AG20443 (cell line): ENCODE measurements around the gene C9orf153.
"Not testable (repeated sequence)": the region's sequence is repeated elsewhere in the genome, so short reads cannot be mapped to it uniquely, and the experiment has no call there.

Experiments
- DNase-seq: peaks from one replicate; pipeline ENCODE4 v3.0.0; 2012; ENCODE audit warnings: low spot score, mixed read lengths

C9orf153 gene

GRCh38 chr9:86259557-86259956 is at the start of gene C9orf153:
C9orf153 (minus strand) TSS chr9:86259657; CDS start chr9:86229603, 30,054 bp downstream.
- DNase-seq = no peak

- no peak for DNase-seq
Observed at GRCh38 chr9:86308687-86309086, 49.2 kb upstream of the C9orf153 start.

GRCh38 chr9:86304236-86304730 is 44.8 kb upstream of the C9orf153 start:
- no peak for DNase-seq

GRCh38 chr9:86303316-86303975 is 44.0 kb upstream of the C9orf153 start:
- DNase-seq = no peak

GRCh38 chr9:86301686-86302085 is 42.2 kb upstream of the C9orf153 start:
- no peak for DNase-seq

- no peak for DNase-seq
Observed at GRCh38 chr9:86300701-86301100, 41.2 kb upstream of the C9orf153 start.

- DNase-seq = no peak
Observed at GRCh38 chr9:86298873-86299272, 39.4 kb upstream of the C9orf153 start.

- DNase-seq = not testable (repeated sequence)
Observed at GRCh38 chr9:86290341-86290740, 30.9 kb upstream of the C9orf153 start.

GRCh38 chr9:86288499-86289198 is 29.2 kb upstream of the C9orf153 start:
- no peak for DNase-seq

- DNase-seq = no peak
Observed at GRCh38 chr9:86287013-86287412, 27.6 kb upstream of the C9orf153 start.

GRCh38 chr9:86286278-86286677 is 26.8 kb upstream of the C9orf153 start:
- DNase-seq = no peak

GRCh38 chr9:86285261-86285660 is 25.8 kb upstream of the C9orf153 start:
- DNase-seq = no peak

- DNase-seq = peak; percentile 85
Observed at GRCh38 chr9:86282979-86283535, 23.6 kb upstream of the C9orf153 start.

- peak; percentile 96 for DNase-seq
Observed at GRCh38 chr9:86282077-86282978, 22.9 kb upstream of the C9orf153 start, which contains the start of gene ISCA1. ISCA1 (minus strand) TSS chr9:86282538; CDS start chr9:86282458, 80 bp downstream.

GRCh38 chr9:86281593-86282076 is 22.2 kb upstream of the C9orf153 start:
- DNase-seq = no peak

GRCh38 chr9:86280580-86280979 is 21.1 kb upstream of the C9orf153 start:
- DNase-seq = no peak

GRCh38 chr9:86279839-86280238 is 20.4 kb upstream of the C9orf153 start:
- DNase-seq = no peak

- DNase-seq = no peak
Observed at GRCh38 chr9:86277072-86277471, 17.6 kb upstream of the C9orf153 start.

GRCh38 chr9:86275962-86276361 is 16.5 kb upstream of the C9orf153 start:
- DNase-seq = no peak

GRCh38 chr9:86274821-86275643 is 15.6 kb upstream of the C9orf153 start:
- no peak for DNase-seq

GRCh38 chr9:86272221-86272620 is 12.8 kb upstream of the C9orf153 start:
- DNase-seq = no peak
